Stimulated activated memory B cell treated with anti-CD40 and anti-IgM and Interleukin-4, amounts not matched to agents 10 μg/mL and 1 μg/mL and 100 μg/mL, for 72 hours (primary cell): ENCODE results near the gene CPXM1.
"Not testable (repeated sequence)": the region's sequence is repeated elsewhere in the genome, so short reads cannot be mapped to it uniquely, and the experiment has no call there.

Experiments used
- ATAC-seq: fragments of 150-1000 bp; cut with Tn5 transposase; 2 replicates; pipeline ENCODE4 v1.10.0; 2021
- H3K27ac Mint-ChIP-seq: one replicate; pipeline ENCODE4 v1.8.0; 2022; ENCODE audit warnings: mild to moderate bottlenecking, mixed read lengths
- H3K27me3 Mint-ChIP-seq: one replicate; pipeline ENCODE4 v1.8.0; 2022; ENCODE audit warnings: mixed read lengths
- H3K36me3 Mint-ChIP-seq: one replicate; pipeline ENCODE4 v1.8.0; 2022; ENCODE audit warnings: mixed read lengths
- H3K4me1 Mint-ChIP-seq: one replicate; pipeline ENCODE4 v1.8.0; 2022; ENCODE audit warnings: mixed read lengths
- H3K4me3 Mint-ChIP-seq: one replicate; pipeline ENCODE4 v1.8.0; 2022; ENCODE audit warnings: mild to moderate bottlenecking, moderate library complexity, mixed read lengths
- H3K9me3 Mint-ChIP-seq: one replicate; pipeline ENCODE4 v1.8.0; 2022; ENCODE audit warnings: mixed read lengths

Gene CPXM1

DNA sequence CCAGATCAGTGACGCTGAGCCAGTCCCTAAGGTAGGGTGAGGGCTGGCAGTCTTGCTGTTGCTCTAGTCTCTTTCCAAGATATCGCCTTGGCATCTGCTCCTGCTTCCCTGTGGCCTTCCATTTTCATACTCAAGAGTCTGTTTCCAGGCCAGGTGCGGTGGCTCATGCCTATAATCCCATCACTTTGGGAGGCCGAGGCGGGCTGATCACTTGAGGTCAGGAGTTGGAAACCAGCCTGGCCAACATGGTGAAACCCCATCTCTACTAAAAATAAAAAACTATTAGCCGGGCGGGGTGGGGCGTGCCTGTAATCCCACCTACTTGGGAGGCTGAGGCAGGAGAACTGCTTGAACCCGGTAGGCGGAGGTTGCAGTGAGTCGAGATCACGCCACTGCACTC is 30.3 kb downstream of the CPXM1 start:
- not testable (repeated sequence) for H3K4me3 Mint-ChIP-seq, H3K27ac Mint-ChIP-seq
- H3K27me3 Mint-ChIP-seq: peaks cover 72% of the 10 kb centered on the region

DNA sequence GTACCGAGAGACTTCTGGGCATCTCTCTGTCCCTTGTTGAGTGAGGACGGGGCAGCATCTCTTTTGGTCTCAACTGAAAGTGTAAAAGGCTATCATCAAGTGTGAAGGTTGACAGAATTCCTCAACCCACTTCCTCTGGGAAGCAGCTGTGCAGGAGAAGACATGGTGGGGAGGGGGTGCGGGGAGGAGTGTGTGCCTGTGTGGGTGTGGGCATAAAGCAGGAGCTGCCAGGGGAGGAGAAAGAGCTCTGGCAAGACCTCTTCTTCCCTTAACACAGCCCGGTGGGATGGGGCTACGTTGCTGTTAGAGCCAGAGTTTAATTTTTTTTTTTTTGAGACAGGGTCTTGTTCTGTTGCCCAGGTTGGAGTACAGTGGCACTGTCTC is 31.8 kb downstream of the CPXM1 start:
- peaks cover 8% of the 10 kb centered on the region for H3K4me1 Mint-ChIP-seq
- no peaks in the 10 kb centered on the region for H3K9me3 Mint-ChIP-seq
- no peak overlapping the region for H3K4me3 Mint-ChIP-seq
- ATAC-seq: no peak
- no peaks in the 10 kb centered on the region for H3K36me3 Mint-ChIP-seq
- no peak overlapping the region for H3K27ac Mint-ChIP-seq
- peaks cover 65% of the 10 kb centered on the region for H3K27me3 Mint-ChIP-seq

More for the DNA sequence above, 30.3 kb downstream of the CPXM1 start:
- not testable (repeated sequence) for H3K4me1 Mint-ChIP-seq, H3K9me3 Mint-ChIP-seq, H3K36me3 Mint-ChIP-seq, ATAC-seq

DNA sequence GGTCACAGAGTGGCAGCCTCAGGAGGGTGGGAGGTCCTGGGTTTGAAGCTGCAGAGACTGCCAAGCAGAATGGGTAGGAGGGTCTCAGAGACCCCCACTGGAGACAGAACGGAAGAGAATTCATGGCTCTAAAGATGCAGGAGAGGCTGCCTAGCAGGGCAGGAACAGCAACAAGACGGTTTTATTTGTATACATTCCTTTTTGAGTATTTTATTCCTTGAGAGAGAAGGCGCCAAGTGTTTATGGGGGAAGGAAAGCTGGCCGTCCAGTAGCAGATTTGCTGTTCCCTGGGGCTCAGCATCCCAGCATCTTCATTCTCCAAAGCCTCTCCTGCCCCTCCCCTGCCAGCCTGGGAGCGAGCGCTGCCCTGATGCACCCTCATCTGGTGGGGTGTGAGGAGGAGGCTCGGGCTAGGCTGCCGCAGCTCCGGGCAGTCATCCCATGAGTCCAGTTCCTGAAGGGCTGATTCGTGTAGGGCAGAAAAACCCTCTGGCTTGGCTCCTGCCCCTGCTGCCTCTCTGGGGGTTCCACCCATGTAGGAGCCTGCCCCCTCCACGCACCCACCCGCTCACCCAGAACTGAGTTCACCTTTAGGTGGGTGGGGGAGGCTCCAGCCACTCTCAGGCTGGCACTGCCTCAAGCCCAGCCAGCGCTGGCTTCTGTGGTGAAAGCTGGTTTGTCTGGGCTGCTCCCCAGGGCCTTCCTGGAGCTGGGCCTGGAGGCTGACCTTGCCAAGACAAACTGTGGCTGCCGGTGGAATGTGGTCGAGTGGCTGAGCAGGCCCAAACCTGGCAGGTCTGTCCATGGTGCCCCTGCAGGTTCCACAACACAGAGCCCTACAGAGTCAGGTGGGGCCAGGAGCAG is 32.4 kb downstream of the CPXM1 start:
- H3K36me3 Mint-ChIP-seq: no peaks in the 10 kb centered on the region
- H3K9me3 Mint-ChIP-seq: no peaks in the 10 kb centered on the region
- no peak overlapping the region for H3K27ac Mint-ChIP-seq
- H3K4me3 Mint-ChIP-seq: no peak overlapping the region
- H3K27me3 Mint-ChIP-seq: peaks cover 65% of the 10 kb centered on the region
- H3K4me1 Mint-ChIP-seq: peaks cover 5% of the 10 kb centered on the region
- ATAC-seq: no peak

DNA sequence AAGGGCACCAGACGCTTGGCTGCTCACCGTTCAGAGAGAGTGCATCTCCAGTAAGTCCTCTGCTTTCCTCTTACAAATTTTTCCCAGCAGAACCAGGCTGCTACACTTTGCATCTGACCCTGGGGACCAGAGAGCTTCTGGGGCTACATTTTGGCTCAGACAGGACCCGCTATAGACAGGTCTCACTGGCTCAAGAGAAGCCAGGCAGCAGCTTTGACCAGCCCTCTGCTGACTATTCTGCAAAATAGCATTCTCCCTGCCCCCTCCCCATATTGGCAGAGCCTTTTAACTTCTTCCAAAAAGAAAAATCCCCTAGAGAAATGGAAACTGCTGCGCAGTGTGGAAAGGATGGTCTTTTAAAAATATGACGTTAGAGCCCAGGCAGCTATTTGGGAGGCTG is 37.2 kb downstream of the CPXM1 start:
- ATAC-seq: no peak
- H3K27me3 Mint-ChIP-seq: peaks cover 75% of the 10 kb centered on the region
- no peak overlapping the region for H3K27ac Mint-ChIP-seq
- no peaks in the 10 kb centered on the region for H3K9me3 Mint-ChIP-seq
- no peak overlapping the region for H3K4me3 Mint-ChIP-seq
- H3K4me1 Mint-ChIP-seq: no peaks in the 10 kb centered on the region
- H3K36me3 Mint-ChIP-seq: no peaks in the 10 kb centered on the region

DNA sequence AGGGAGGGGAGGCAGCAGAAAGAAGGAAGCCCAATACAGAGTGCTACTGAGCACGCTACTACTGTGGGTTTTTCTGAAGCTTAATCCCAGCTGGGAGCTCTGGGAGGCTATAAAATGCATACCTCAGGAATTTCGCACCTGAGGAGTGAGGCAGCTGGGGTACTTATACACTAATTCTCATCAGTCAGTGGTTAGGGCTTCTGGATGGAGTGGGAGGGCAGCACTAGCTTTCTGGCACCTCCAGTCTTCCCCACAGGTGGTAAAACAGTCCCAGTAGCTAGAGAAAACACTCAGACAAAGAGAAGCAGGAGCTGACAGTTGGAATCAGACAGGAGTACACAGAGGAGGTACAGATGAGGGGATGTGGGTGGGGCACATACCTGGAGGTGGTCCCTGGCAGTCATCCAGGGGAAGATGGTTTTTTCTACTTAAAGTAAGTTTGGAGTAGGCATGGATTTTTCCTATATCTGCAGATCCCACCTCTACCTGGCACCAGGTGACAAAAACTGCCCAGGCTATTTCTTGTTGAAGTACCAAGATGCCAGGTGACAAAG is 37.8 kb downstream of the CPXM1 start:
- no peak for ATAC-seq
- Mint-ChIP-seq H3K4me3 (no peak overlapping the region), H3K27ac (no peak overlapping the region), H3K36me3 (no peaks in the 10 kb centered on the region), H3K4me1 (no peaks in the 10 kb centered on the region), H3K9me3 (no peaks in the 10 kb centered on the region), H3K27me3 (peaks cover 74% of the 10 kb centered on the region)

DNA sequence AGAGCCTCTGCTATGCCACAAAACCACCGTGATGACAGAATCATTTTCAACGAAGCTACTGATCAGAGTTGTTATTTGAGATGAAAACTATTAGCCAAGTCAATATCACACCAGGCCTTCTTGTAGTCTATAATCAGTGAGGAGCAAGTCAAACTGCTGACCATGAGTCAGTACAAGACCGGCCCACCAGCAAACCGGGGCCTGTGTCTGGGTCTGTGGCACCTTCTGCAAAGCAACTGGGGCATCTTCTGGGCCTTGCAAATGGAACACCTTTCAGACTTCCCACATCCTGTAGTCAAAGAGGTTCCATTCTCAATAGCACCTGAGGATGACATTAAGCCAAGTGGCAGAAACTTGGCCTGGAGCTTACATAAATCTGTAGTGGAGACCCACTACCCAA is 38.5 kb downstream of the CPXM1 start:
- no peak for ATAC-seq
- Mint-ChIP-seq H3K4me1 (no peaks in the 10 kb centered on the region), H3K27ac (no peak overlapping the region), H3K4me3 (no peak overlapping the region), H3K27me3 (peaks cover 74% of the 10 kb centered on the region), H3K9me3 (no peaks in the 10 kb centered on the region), H3K36me3 (no peaks in the 10 kb centered on the region)

DNA sequence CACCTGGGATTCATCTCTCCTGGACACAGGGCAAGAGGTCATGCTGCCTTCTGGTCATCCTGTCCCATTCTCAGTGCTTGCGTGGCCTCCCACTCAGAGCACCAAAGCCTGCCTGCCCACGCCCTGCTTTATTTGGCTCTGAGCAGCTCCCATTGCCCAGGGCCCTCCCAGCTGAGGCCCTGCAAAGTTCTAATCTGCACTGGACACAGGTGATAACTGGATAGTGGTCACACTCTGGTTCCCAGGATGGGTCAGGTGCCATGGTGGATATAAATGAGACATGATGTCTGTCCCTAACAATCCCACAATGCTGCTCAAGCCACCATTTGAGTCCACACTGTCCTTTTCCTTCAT is 39.5 kb downstream of the CPXM1 start:
- no peak for ATAC-seq
- H3K4me1 Mint-ChIP-seq: no peaks in the 10 kb centered on the region
- H3K27me3 Mint-ChIP-seq: peaks cover 83% of the 10 kb centered on the region
- no peak overlapping the region for H3K4me3 Mint-ChIP-seq
- no peak overlapping the region for H3K27ac Mint-ChIP-seq
- H3K36me3 Mint-ChIP-seq: no peaks in the 10 kb centered on the region
- H3K9me3 Mint-ChIP-seq: no peaks in the 10 kb centered on the region

DNA sequence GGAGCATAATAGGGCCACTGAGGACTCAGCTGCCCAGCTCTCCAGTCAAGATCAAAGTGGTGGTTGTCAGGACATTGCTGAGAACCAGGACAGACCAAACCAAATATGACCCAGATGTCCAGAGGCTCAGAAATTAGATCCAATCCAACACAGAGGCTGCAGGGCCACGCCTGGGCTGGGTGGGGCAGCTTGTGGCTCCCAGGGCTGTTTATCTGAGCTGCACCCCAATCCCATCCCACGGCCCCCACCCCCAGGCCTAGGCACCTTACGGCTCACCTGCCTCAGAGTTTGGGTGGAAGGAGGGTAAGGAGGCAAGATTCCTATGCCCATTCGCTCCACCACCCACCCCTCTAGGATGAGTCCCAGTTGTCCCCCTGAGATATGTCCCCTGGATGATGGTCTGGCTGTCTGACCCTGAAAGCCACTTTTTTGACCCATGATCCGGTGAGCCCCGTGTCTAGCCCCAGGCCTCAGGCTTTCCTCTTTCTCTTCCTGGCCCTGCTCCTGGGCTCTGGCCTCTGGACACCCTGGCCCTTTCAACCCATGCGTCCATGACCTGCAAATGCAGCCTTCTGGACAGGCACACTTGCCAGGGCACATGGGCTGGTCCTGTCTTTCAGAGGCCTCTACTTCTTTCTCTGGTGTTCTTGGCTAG is 40.0 kb downstream of the CPXM1 start:
- Mint-ChIP-seq H3K4me3 (no peak overlapping the region), H3K9me3 (no peaks in the 10 kb centered on the region), H3K27ac (no peak overlapping the region), H3K4me1 (no peaks in the 10 kb centered on the region), H3K36me3 (no peaks in the 10 kb centered on the region), H3K27me3 (peaks cover 88% of the 10 kb centered on the region)
- ATAC-seq: no peak

DNA sequence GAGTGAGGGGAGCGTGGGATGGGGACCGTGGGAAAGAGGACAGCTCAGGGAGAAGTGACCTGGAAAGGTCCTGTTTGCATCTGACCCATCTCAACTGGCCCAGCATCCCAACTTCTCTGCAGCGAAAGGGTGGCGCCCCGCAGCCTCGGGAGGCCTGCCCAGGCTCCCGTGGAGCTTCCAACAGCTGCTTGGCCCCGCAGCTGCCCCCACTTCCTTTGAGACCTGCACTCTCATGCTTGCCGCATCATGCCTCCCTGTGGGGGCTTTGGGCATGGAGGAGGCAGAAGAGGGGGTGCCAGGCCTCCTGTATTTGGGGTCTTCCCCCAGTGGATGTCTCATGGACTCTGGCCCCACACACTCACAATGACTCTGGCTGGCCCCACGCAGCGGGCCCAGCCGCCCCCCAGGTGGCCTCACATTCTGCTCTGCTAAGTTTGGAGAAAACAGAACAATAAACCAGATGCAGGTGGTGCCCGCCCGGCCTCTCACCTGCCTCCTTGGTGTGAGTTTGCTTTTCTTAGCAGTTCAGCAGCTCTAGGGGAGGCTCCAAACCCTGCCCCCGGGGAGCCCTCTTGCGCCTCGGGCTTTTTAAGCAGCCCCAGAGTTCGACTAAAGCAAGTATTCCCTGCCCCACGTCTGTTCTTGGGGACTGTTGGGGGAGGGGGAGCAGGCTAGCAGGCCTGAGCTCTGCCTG is 40.7 kb downstream of the CPXM1 start:
- no peaks in the 10 kb centered on the region for H3K36me3 Mint-ChIP-seq
- no peak for ATAC-seq
- H3K4me1 Mint-ChIP-seq: no peaks in the 10 kb centered on the region
- no peaks in the 10 kb centered on the region for H3K9me3 Mint-ChIP-seq
- H3K27me3 Mint-ChIP-seq: peaks cover 95% of the 10 kb centered on the region
- no peak overlapping the region for H3K27ac Mint-ChIP-seq
- no peak overlapping the region for H3K4me3 Mint-ChIP-seq

DNA sequence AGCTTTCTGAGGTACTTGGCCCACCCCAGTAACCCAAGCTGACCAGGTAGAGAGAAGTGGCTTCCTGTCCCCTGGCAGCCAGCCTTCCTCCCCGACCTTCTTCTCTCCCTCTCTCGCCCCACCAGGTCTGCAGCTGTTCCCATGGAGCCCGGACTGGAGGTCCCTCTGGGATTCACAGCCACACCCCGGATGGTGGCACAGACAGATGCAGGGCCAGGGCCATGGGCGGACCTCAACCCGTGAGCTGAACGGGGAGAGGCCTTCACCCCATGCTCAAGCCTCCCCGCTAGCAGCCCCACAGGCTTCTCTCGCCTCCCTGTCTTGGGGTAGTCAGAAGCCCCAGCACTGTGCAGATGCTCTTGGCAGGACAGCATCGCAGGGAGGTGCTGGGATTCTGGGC is 41.3 kb downstream of the CPXM1 start:
- Mint-ChIP-seq H3K9me3 (no peaks in the 10 kb centered on the region), H3K4me1 (no peaks in the 10 kb centered on the region), H3K36me3 (no peaks in the 10 kb centered on the region), H3K27ac (no peak overlapping the region), H3K4me3 (no peak overlapping the region), H3K27me3 (peaks cover 98% of the 10 kb centered on the region)
- peak; percentile 32 for ATAC-seq

DNA sequence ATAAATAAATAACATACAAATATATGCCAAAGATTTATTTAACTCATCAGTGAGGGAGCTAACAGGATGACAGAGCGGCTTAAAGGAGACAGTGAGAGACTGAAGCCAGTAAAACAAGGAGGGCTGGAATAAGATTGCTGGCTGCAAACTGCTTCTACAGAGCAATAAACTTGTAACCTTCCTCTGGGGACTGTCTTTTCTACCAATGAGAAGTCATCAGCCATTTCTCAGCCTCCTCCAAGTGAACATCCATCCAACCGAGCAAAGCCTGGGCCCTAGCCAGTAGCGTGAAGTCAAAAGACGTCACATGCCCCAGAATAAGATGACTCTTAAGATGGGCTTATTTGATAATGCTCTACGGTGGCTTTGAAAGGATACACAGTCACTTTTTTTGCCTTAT is 42.5 kb downstream of the CPXM1 start:
- no peaks in the 10 kb centered on the region for H3K9me3 Mint-ChIP-seq
- peaks cover 98% of the 10 kb centered on the region for H3K27me3 Mint-ChIP-seq
- peaks cover 11% of the 10 kb centered on the region for H3K4me1 Mint-ChIP-seq

DNA sequence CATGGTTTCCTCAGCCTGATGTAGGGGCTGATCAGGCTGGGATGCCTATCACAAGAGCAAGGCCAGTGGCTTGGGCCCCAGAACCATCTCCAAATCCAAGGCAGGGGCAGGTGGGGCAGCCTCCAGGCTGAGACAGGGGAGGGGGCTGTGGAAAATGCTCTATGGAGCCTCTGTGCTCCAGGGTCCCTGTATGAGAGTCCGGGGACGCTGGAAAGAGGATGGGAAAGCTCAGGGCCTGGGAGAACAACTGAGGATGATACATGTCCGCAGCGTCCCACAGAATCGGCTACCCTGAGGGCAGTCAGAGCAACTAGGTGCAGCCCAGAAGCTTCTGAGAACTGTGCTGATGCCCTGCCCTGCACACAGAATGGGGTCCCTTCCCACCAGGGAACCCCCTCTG is 43.4 kb downstream of the CPXM1 start:
- H3K9me3 Mint-ChIP-seq: no peaks in the 10 kb centered on the region
- no peak overlapping the region for H3K27ac Mint-ChIP-seq
- ATAC-seq: no peak
- H3K4me3 Mint-ChIP-seq: no peak overlapping the region
- H3K27me3 Mint-ChIP-seq: peaks cover 92% of the 10 kb centered on the region
- H3K4me1 Mint-ChIP-seq: peaks cover 16% of the 10 kb centered on the region
- H3K36me3 Mint-ChIP-seq: no peaks in the 10 kb centered on the region

More for the DNA sequence above, 42.5 kb downstream of the CPXM1 start:
- Mint-ChIP-seq H3K27ac (no peak overlapping the region), H3K36me3 (no peaks in the 10 kb centered on the region), H3K4me3 (no peak overlapping the region)
- no peak for ATAC-seq

DNA sequence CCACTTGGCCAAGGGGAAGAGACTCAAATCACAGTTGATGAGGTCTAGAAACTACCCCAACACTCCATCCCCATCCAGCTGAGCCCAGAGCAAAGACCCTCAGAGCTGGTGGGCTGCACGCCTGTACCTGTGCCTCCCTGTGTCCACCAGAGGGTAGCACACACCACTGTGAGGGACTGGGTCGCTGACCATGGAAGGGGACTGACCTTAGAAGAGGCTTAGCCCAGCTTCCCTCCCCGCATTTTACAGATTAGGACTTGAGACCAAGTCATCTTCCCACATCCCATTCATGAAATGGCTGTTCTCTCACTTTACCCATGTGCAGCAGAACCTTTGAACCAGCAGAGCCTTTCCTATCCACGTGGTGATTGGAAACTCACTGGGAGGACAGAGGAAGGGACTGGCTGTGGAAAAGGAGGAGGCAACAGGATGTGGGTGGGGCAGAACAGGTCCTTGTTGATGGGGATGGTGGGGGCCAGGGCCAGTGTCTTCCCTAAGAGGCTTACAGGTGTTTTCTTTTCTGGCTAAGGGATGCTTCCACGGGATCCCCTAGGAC is 44.3 kb downstream of the CPXM1 start:
- no peak for ATAC-seq
- Mint-ChIP-seq H3K4me3 (no peak overlapping the region), H3K9me3 (no peaks in the 10 kb centered on the region), H3K27me3 (peaks cover 86% of the 10 kb centered on the region), H3K27ac (no peak overlapping the region), H3K4me1 (peaks cover 18% of the 10 kb centered on the region), H3K36me3 (no peaks in the 10 kb centered on the region)

DNA sequence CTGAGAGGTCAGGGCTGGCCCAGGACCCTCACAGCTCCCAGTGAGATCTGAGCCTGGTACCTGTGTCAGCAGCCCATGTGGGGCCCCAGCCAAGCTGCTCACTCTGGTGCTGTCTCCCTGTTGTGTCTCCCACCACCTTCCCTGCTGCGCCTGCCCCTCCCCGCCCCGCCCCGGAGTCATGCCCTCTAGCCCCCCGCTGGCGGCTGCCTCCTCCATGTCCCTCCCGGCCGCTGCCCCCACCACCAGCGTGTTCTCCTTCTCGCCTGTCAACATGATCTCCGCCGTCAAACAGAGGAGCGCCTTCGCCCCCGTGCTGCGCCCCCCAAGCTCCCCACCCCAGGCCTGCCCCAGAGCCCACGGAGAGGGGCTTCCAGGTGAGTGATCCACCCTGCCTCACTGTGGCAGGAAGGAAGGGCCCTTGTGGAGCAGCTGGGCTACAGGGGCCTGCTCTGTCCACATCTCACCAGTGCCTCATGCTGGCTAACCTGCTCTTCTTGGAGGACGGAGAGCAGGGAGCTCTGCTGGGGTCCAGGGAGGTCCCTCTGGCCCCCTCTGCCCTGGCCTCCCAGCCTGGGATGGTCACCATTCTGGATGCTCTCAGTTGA is 44.9 kb downstream of the CPXM1 start:
- H3K36me3 Mint-ChIP-seq: no peaks in the 10 kb centered on the region
- H3K4me3 Mint-ChIP-seq: no peak overlapping the region
- H3K27me3 Mint-ChIP-seq: peaks cover 86% of the 10 kb centered on the region
- no peak for ATAC-seq
- H3K27ac Mint-ChIP-seq: no peak overlapping the region
- H3K9me3 Mint-ChIP-seq: no peaks in the 10 kb centered on the region
- peaks cover 24% of the 10 kb centered on the region for H3K4me1 Mint-ChIP-seq

DNA sequence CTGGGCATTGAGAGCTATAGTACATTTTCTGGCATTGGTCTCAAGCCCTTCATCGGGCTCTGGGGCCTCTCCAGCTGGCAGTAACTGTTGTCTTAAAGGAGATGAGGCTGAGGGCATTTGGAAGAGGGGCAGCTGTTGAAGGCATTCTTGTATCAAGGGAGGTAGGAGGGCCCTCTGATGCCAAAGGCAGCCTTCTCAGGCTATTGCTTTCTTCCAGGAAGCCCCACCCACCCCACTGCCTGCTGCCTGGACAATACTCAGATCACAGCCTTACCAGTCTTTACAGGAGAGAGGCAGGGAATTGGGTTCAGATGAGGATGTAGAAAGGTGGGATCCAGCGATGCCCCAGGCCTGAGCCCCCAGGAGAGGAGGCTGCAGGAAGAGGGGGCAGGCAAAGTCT is 46.0 kb downstream of the CPXM1 start:
- H3K9me3 Mint-ChIP-seq: no peaks in the 10 kb centered on the region
- no peak overlapping the region for H3K4me3 Mint-ChIP-seq
- H3K27me3 Mint-ChIP-seq: peaks cover 86% of the 10 kb centered on the region
- H3K4me1 Mint-ChIP-seq: peaks cover 33% of the 10 kb centered on the region
- H3K36me3 Mint-ChIP-seq: no peaks in the 10 kb centered on the region
- H3K27ac Mint-ChIP-seq: no peak overlapping the region
- ATAC-seq: no peak
